CD4-positive, alpha-beta T cell treated with Interleukin-17A for 4 hours (primary cell): ENCODE results near the gene DESI1.

ENCODE experiments used
- DNase-seq: peaks from one replicate; pipeline ENCODE4 v3.0.0-alpha.2; 2020; ENCODE audit warnings: mixed read lengths

The DESI1 gene

GRCh38 chr22:41556561-41556960 lies 64.3 kb downstream of the DESI1 start:
- no peak for DNase-seq

GRCh38 chr22:41555325-41555982 lies 65.4 kb downstream of the DESI1 start:
- no peak for DNase-seq

- no peak for DNase-seq
These were observed 68.8 kb downstream of the DESI1 start for GRCh38 chr22:41551877-41552582.

GRCh38 chr22:41550952-41551491 lies 69.8 kb downstream of the DESI1 start:
- no peak for DNase-seq

- DNase-seq, result no peak
These were observed 72.0 kb downstream of the DESI1 start for GRCh38 chr22:41548830-41549211.
